ENCODE measurements around the gene AFG3L2.

Gene AFG3L2

DNA sequence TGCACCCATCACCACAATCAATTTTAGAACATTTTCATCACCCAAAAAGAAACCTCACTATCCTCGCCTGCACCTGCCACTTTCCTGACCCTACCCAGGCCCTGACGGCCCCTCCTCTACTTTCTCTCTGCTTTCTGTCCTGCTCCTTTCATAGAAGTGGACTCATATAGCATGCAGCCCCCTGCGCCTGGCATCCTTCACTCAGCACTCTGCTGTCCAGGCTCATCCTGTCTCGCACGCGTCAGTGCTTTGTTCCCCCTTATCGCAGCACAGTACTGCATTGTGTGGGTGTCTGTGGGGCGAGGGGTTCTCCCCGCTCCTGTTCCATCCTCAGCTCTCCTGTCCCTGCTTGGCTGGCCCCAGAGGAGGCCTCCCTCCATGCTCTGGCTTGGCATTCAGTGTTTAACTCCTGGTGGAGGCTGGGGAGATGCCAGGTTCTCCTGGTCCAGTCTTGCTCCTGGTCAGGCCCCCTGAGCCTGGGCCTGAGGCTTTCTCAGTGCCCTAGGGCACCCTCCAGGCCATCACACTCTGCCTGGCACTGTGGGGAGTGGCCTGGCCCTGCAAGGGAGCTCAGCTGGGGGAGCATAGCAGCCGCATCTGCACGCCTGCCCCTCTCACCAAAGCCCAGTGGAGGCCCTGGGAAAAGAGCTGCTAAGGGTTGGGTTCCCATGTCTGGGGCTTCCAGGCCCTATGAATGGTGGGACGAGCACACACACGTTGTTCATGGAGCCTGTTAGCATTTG is 75.6 kb downstream of the AFG3L2 start:
- H3K4me3 ChIP-seq (ENCODE audit: low read length): no peak overlapping the region
- TF ChIP-seq, protein P1, sequence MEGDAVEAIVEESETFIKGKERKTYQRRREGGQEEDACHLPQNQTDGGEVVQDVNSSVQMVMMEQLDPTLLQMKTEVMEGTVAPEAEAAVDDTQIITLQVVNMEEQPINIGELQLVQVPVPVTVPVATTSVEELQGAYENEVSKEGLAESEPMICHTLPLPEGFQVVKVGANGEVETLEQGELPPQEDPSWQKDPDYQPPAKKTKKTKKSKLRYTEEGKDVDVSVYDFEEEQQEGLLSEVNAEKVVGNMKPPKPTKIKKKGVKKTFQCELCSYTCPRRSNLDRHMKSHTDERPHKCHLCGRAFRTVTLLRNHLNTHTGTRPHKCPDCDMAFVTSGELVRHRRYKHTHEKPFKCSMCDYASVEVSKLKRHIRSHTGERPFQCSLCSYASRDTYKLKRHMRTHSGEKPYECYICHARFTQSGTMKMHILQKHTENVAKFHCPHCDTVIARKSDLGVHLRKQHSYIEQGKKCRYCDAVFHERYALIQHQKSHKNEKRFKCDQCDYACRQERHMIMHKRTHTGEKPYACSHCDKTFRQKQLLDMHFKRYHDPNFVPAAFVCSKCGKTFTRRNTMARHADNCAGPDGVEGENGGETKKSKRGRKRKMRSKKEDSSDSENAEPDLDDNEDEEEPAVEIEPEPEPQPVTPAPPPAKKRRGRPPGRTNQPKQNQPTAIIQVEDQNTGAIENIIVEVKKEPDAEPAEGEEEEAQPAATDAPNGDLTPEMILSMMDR (IDR thresholded peaks at IDR 0.05; ENCODE audit: insufficient read depth, low read depth, low read length, missing control alignments): no peak
- DNase-seq (ENCODE audit: low read depth): no peak

DNA sequence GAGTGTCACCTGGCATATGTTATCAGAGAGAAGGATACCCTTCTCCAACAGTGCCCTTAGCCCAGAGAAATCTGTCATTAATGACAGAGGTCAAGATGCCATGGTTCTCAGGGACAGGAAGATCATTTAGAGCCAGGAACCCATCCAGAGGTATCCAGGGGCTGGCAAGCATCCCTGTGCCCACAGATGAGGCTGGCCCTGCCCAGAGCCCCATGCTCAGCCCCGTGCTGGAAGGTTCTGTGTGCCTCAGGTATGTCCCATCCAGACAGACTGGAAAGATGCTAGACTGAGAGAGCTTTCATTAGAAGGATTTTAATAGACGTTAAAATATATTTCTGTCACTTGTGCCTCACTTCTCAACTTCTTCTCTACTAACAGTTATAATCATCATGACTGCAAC is 77.2 kb downstream of the AFG3L2 start:
- no peak overlapping the region for H3K4me3 ChIP-seq (ENCODE audit: low read length)
- TF ChIP-seq, protein P1 (IDR thresholded peaks at IDR 0.05; ENCODE audit: insufficient read depth, low read depth, low read length, missing control alignments): no peak
- no peak for DNase-seq (ENCODE audit: low read depth)

DNA sequence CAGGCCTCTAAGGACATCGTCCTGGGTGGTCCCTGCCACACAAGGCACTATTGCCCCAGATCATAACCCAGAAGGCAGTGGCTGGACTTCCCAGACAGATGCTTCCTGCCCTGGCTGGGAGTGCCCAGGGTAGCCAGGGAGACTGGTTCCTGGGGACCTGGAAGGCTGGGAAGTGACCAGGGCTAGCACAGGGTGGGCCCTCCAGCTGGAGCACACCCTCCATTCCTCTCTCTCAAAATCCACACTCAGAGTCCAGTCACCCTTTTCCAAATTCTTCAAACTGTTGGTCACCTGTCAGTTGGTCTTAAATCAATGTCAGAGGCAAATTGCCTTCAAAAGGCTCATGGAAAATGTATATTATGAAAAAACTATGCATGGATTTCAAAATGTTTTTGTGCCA is 80.6 kb downstream of the AFG3L2 start:
- TF ChIP-seq, protein P1 (IDR thresholded peaks at IDR 0.05; ENCODE audit: insufficient read depth, low read depth, low read length, missing control alignments): no peak
- no peak overlapping the region for H3K4me3 ChIP-seq (ENCODE audit: low read length)
- DNase-seq (ENCODE audit: low read depth): no peak

DNA sequence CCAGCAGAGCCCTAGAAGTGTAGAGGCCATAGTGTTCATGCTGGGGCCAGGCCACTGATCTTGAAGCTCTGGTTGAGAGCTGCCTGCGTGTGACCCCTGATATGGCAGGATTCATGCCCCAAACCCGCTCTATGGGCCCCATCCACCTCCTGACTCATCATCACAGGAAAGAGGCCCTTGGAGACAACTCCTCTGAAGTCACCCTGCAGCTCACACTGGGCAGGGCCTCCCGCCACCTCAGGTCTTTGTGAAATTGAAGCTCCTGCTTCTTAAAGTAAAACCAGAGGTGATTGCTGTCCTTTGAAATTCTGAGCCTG is 81.0 kb downstream of the AFG3L2 start:
- DNase-seq (ENCODE audit: low read depth): peak; percentile 55
- no peak overlapping the region for H3K4me3 ChIP-seq (ENCODE audit: low read length)
- TF ChIP-seq, protein P1 (IDR thresholded peaks at IDR 0.05; ENCODE audit: insufficient read depth, low read depth, low read length, missing control alignments): no peak

DNA sequence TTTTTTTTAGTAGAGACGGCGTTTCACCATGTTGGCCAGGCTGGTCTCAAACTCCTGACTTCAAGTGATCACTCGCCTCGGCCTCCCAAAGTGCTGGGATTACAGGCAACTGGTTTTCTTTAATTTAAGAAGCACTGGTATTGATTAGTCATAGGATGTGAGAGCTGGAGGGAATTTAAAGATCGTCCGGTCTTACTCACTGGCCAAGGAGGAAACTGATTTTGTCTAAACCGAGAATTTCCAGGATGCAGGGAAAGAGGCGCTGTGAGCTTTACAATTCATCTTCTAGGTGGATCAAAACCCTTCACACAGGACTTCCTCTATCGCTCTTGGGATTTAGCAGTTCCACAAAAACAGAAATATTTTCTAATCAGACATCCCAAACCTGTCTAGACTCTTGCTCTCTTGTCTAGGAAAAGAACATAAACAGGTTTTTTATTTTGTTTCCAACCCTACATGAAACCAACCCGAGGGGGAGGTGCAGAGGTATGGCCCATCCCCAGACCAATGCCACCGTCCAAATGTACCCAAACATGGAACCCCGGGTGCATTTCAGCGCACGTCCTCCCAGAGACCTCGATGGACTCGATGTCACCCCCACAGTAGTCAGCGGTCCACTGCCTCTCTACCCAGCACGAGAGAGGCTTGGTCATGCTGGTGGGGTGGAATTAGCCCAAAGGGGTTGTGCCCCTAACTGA is 81.5 kb downstream of the AFG3L2 start:
- no peak for DNase-seq (ENCODE audit: low read depth)
- no peak overlapping the region for H3K4me3 ChIP-seq (ENCODE audit: low read length)
- TF ChIP-seq, protein P1 (IDR thresholded peaks at IDR 0.05; ENCODE audit: insufficient read depth, low read depth, low read length, missing control alignments): no peak

DNA sequence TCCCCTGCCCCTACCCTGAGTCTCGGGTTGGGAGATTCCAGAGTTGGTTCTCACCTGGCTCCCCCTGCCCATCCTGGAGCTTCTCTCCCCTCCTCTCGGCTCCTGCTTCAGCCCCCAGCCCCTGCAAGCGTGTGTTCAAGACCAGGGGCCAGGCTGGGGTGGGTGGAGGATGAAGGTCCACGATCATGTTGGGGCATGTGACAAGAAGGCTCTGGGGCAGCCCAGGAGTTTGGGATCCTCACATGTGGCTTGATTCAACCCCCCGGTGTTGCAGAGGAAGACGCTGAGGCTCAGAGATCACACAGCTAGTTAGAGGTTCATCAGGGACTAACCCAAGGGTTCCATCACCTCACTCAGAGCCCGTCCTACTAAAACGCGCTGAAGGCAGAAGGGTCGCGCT is 83.2 kb downstream of the AFG3L2 start:
- TF ChIP-seq, protein P1 (IDR thresholded peaks at IDR 0.05; ENCODE audit: insufficient read depth, low read depth, low read length, missing control alignments): no peak
- no peak for DNase-seq (ENCODE audit: low read depth)
- H3K4me3 ChIP-seq (ENCODE audit: low read length): no peak overlapping the region

DNA sequence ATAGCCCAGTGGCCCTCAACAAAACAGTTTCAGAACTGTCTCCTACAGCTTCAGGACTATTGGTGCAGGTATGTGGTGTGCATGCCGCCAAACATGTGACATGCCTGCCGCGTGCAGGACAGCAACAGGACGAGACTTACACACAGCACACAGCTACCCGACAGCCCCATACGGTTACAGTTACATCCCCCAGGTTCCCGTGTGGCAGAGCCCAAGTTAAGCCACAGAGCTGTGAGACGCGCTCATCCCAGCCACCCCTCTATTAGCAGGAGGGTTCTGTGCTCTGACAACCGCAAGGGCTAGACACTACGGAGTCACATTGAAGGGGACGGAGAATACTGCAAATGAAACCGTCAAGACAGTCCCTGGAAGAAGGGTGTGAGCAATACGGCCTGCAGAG is 85.3 kb downstream of the AFG3L2 start:
- TF ChIP-seq, protein P1 (IDR thresholded peaks at IDR 0.05; ENCODE audit: insufficient read depth, low read depth, low read length, missing control alignments): no peak
- no peak overlapping the region for H3K4me3 ChIP-seq (ENCODE audit: low read length)
- no peak for DNase-seq (ENCODE audit: low read depth)
